Measurements from ENCODE around the gene PTPN6. TPM values are rescaled to one million over a fixed set of nuclear protein-coding genes. Genes with fewer than 3 reads are reported as not detected.
A peak's percentile ranks its signal among the peaks of the same experiment; 100 is the strongest.

PTPN6 gene
- total RNA-seq, 1 donor from 2014 or later: 154 TPM

DNA sequence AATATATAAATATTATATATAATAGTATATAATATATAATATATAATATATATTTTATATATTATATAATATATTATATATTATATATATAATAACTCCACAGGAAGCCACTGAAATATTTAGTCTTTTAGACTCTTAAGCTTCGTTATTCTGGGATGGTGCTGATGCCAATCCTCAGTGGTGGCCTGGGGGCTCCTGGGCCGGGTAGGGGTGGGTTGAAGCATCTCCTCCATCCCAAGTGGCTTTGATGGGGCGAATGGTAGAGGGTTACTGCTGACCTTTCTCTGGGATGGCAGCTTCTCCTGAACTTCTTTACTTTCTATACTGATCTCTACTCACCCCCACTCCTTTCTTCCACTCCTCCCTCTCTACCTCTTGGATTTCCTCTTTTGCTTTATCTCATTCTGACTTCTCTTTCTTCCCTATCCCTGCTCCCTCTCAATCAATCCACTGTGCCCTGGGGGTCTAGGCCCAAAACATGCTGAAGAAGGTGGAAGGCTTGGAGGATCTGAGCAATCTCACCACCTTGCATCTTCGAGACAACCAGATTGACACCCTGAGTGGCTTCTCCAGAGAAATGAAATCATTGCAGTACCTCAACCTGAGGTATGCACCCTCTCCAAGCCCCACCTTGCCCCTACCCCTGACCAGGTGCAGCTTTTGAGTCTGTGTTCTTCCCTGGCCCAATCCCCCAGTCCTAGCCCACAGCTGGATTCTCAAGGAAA is 41.6 kb upstream of the PTPN6 start:
- peaks cover 11% of the 10 kb centered on the region for H3K4me1 ChIP-seq
- H3K36me3 ChIP-seq: no peaks in the 10 kb centered on the region
- DNase-seq (no peak), ATAC-seq (no peak)
- H3K4me3 ChIP-seq: no peak overlapping the region
- no peaks in the 10 kb centered on the region for H3K27me3 ChIP-seq
- no peak overlapping the region for H3K27ac ChIP-seq
- intact Hi-C loops (cut with DNase I): no loop called here
- TF ChIP-seq, protein P1, sequence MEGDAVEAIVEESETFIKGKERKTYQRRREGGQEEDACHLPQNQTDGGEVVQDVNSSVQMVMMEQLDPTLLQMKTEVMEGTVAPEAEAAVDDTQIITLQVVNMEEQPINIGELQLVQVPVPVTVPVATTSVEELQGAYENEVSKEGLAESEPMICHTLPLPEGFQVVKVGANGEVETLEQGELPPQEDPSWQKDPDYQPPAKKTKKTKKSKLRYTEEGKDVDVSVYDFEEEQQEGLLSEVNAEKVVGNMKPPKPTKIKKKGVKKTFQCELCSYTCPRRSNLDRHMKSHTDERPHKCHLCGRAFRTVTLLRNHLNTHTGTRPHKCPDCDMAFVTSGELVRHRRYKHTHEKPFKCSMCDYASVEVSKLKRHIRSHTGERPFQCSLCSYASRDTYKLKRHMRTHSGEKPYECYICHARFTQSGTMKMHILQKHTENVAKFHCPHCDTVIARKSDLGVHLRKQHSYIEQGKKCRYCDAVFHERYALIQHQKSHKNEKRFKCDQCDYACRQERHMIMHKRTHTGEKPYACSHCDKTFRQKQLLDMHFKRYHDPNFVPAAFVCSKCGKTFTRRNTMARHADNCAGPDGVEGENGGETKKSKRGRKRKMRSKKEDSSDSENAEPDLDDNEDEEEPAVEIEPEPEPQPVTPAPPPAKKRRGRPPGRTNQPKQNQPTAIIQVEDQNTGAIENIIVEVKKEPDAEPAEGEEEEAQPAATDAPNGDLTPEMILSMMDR (IDR thresholded peaks at IDR 0.05): no peak
- no peaks in the 10 kb centered on the region for H3K9me3 ChIP-seq

DNA sequence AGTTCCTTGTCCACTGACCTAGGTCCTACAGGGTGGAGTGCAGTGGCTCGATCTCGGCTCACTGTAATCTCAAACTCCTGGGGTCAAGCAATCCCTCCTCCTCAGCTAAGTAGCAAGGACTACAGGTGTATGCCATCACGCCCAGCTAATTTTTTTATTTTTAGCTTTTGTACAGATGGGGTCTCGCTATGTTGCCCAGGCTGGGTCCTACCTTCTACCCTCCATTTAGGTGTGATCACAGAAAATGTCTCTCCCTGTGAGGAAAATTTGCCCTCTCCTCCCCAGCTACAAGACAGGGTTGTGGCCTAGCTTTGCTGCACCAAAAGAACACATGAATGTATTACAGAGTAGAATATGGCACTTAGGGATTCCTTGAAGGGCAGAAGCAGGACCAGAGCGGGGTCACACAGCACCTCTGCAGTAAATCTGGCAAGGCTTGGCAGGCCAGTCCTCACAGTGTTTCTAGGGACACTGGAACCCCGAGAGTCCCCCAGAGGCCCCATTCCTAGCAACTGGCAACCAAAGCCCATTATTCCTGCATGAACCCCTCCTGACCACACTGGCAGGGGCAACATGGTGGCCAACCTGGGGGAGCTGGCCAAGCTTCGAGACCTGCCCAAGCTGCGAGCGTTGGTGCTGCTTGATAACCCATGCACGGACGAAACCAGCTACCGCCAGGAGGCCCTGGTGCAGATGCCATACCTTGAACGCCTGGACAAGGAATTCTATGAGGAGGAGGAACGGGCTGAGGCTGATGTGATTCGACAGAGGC is 38.8 kb upstream of the PTPN6 start:
- ATAC-seq: no peak
- TF ChIP-seq, protein P1 (IDR thresholded peaks at IDR 0.05): no peak
- H3K36me3 ChIP-seq: no peaks in the 10 kb centered on the region
- intact Hi-C loops (cut with DNase I): no loop called here
- peaks cover 6% of the 10 kb centered on the region for H3K4me1 ChIP-seq
- H3K9me3 ChIP-seq: no peaks in the 10 kb centered on the region
- H3K27ac ChIP-seq: no peak overlapping the region
- H3K27me3 ChIP-seq: no peaks in the 10 kb centered on the region
- no peak for DNase-seq
- H3K4me3 ChIP-seq: no peak overlapping the region

DNA sequence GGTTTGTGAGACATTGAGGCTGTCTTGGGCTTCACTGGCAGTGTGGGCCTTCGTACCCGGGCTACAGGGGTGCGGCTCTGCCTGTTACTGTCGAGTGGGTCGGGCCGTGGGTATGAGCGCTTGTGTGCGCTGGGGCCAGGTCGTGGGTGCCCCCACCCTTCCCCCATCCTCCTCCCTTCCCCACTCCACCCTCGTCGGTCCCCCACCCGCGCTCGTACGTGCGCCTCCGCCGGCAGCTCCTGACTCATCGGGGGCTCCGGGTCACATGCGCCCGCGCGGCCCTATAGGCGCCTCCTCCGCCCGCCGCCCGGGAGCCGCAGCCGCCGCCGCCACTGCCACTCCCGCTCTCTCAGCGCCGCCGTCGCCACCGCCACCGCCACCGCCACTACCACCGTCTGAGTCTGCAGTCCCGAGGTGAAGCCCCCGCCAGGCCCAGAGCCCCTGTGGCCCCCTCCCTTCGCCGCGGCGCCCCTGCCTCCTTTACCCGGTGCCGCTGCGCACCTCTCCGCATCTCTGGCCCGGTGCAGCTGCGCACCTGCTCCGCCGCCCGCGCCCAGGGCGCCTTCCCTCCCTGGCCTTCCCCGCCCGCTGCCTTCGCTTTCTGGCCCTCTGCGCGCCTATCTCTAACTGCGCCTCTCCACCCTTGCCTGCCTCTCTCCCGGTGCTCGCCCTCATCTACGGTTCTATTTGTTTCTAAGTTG is 36.8 kb upstream of the PTPN6 start, which contains the start of gene ENO2:
Gene ENO2 (plus strand): TSS at position 335 of the 701 bp plus-strand sequence. CDS start 1,253 bp downstream, outside the sequence.
- no peaks in the 10 kb centered on the region for H3K36me3 ChIP-seq
- no peaks in the 10 kb centered on the region for H3K27me3 ChIP-seq
- H3K9me3 ChIP-seq: no peaks in the 10 kb centered on the region
- intact Hi-C loops (cut with DNase I): no loop called here
- H3K27ac ChIP-seq: peak within 1 kb of the TSS; percentile 80
- DNase-seq (peak; percentile 90), ATAC-seq (peak; percentile 90)
- H3K4me3 ChIP-seq: peak within 1 kb of the TSS; percentile 62
- TF ChIP-seq, protein P1 (IDR thresholded peaks at IDR 0.05): no peak
- peaks cover 6% of the 10 kb centered on the region for H3K4me1 ChIP-seq

DNA sequence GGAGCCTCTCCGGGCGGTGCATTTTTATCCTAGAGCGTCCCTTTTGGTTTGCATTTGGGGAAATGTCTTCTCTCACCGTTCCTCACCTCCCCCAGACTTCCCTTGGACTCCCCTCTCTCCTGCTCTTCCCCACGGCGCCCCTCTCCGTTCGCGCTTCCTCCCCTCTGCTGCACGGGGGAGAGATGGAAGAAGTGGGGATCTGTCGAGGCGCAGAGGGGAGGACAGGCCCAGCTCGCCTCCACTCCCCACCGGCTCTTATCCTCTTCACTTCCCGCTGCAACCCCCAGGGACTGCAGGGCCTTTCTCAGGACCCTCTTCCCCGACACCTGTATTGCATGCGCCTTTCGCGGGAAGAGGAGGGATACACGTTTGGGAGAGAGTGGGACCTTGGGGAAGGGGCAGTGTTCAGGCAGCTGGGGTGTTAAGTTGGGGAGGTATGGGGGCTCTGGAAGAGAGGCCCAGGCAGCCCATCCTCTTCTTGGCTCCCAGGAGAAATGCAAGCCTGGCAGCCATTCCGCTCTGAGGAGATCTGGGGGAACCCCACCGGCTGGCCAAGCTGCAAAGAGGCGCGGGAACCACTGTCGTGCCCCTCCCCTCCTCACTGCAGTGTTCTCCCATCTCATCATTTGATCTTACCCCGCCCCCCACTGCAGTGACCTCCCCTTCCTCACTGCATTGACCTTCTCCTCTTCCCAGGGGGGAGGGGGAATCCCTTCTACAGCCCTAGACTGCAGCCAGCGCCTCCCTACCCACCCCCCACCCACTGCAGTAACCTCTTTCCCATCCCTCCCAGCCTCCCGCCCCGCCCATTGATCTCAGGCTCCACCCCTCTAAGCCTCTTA is 36.0 kb upstream of the PTPN6 start:
- H3K4me1 ChIP-seq: peaks cover 6% of the 10 kb centered on the region
- H3K4me3 ChIP-seq: peak overlapping the region; percentile 62
- ATAC-seq (peak; percentile 5), DNase-seq (no peak)
- no peaks in the 10 kb centered on the region for H3K36me3 ChIP-seq
- H3K9me3 ChIP-seq: no peaks in the 10 kb centered on the region
- no peaks in the 10 kb centered on the region for H3K27me3 ChIP-seq
- intact Hi-C loops (cut with DNase I): no loop called here
- TF ChIP-seq, protein P1 (IDR thresholded peaks at IDR 0.05): no peak
- peak overlapping the region; percentile 80 for H3K27ac ChIP-seq

DNA sequence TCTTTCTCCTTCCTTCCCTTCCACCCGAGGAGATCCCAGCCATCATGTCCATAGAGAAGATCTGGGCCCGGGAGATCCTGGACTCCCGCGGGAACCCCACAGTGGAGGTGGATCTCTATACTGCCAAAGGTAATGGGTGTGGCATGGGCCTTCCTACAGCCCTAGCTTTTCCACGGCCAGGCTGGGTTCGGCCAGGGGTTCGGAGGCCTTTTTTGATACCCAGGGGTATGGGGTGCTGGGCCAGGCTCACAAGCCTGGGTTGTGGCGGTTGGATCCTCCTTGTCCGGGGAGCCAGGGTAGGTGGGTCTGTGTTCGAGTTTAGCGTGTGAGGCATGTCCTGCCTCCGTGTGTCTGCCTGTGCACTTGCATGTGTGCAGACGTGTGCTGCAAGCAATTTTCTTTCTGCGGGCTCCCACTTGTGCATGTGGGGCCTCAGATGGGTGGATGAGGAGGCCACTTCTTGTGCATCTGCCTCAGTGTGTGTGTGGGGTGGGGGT is 35.3 kb upstream of the PTPN6 start:
- H3K4me3 ChIP-seq: no peak overlapping the region
- DNase-seq (no peak), ATAC-seq (no peak)
- TF ChIP-seq, protein P1 (IDR thresholded peaks at IDR 0.05): no peak
- intact Hi-C loops (cut with DNase I): no loop called here
- H3K27ac ChIP-seq: no peak overlapping the region
- no peaks in the 10 kb centered on the region for H3K9me3 ChIP-seq
- peaks cover 6% of the 10 kb centered on the region for H3K4me1 ChIP-seq
- H3K36me3 ChIP-seq: no peaks in the 10 kb centered on the region
- H3K27me3 ChIP-seq: no peaks in the 10 kb centered on the region
